K562 (cell line): ENCODE measurements around the gene ZFYVE19. TPM values are rescaled to one million over a fixed set of nuclear protein-coding genes. Genes with fewer than 3 reads are reported as not detected.

Experiments used
- ATAC-seq: fragments of 200-7000 bp; cut with Tn5 transposase; 3 replicates; pipeline ENCODE4 v1.9.1; 2020; ENCODE audit warnings: moderate library complexity
- BruUV-seq: library from RNA; stranded (reverse); fragments of 400-500 nt; replicated peaks from 2 replicates; lab custom pipeline; 2021; lab: Mats Ljungman, UMichigan
- CTCF ChIA-PET: fragments of 300-600 bp; formaldehyde crosslinking; extraction: SDS; loops from one replicate; lab custom pipeline; 2021; ENCODE audit warnings: low intra/inter-chr PET ratio; lab: Yijun Ruan, JAX
- POLR2A ChIA-PET: fragments of 300-600, 350-650 bp; sonication (Branson Sonifier 250); formaldehyde crosslinking; extraction: SDS; loops from one replicate; lab custom pipeline; 2021; ENCODE audit warnings: antibody characterized with exemption, inconsistent platforms; lab: Yijun Ruan, JAX
- DNase-seq, 4 experiments: peaks; one replicate each; pipeline versions ENCODE4 v3.0.0 to v3.0.0-alpha.2; 2011 to 2018; ENCODE audit warnings: low spot score in 3 of 4, mixed read lengths in 3 of 4; ENCODE audit errors: extremely low read depth in 1 of 4
- FAIRE-seq: peaks from 2 replicates; lab custom pipeline; 2011; peaks lifted over from hg19 to GRCh38; lab: Jason Lieb, UNC
- H2AFZ ChIP-seq: 2 replicates; pipeline ENCODE4 v1.6.0; 2011; ENCODE audit warnings: low read depth, low read length, control low read depth, inconsistent platforms
- H3K27ac ChIP-seq: fragments of 200-600 bp; 3 replicates; pipeline ENCODE4 v1.8.0; 2011; ENCODE audit warnings: low read depth, mild to moderate bottlenecking, control low read depth, inconsistent platforms, low read length, moderate library complexity, mixed read lengths; ENCODE audit errors: extremely low read depth
- H3K27me3 ChIP-seq, 2 experiments: fragments of 300-600 bp in 1 of 2; 2 replicates in 1 of 2; 3 replicates in 1 of 2; pipeline versions ENCODE4 v1.6.0 to v1.8.0; 2011; ENCODE audit warnings: inconsistent platforms in 2 of 2, low read length in 2 of 2, mild to moderate bottlenecking in 1 of 2, mixed read lengths in 1 of 2, moderate library complexity in 1 of 2; ENCODE audit not compliant: control insufficient read depth in 2 of 2, insufficient read depth in 2 of 2
- H3K36me3 ChIP-seq: fragments of 300-600 bp; 3 replicates; pipeline ENCODE4 v1.8.0; 2011; ENCODE audit warnings: mild to moderate bottlenecking, low read length, inconsistent platforms; ENCODE audit not compliant: control insufficient read depth, insufficient read depth
- H3K4me1 ChIP-seq, 2 experiments: fragments of 200-600 bp in 1 of 2; replicated peaks in 1 of 2; 2 replicates in 1 of 2; 3 replicates in 1 of 2; pipeline versions ENCODE4 v1.5.1 to v1.8.0; 2011; ENCODE audit warnings: inconsistent platforms in 2 of 2, low read length in 2 of 2, mild to moderate bottlenecking in 1 of 2, mixed read lengths in 1 of 2, moderate library complexity in 1 of 2; ENCODE audit not compliant: control insufficient read depth in 2 of 2, insufficient read depth in 2 of 2
- H3K4me2 ChIP-seq: 2 replicates; pipeline ENCODE4 v1.6.1; 2011; ENCODE audit warnings: low read length, control low read depth, inconsistent platforms, mixed read lengths; ENCODE audit not compliant: insufficient read depth
- H3K4me3 ChIP-seq: fragments of 200-600 bp; sonication (generic), shearing (Covaris generic); 2 replicates; pipeline ENCODE4 v1.5.1; 2016; ENCODE audit warnings: control low read depth, inconsistent platforms
- H3K79me2 ChIP-seq: fragments of 200-600 bp; 3 replicates; pipeline ENCODE4 v1.8.0; 2011; ENCODE audit warnings: low read length, inconsistent platforms; ENCODE audit not compliant: control insufficient read depth, insufficient read depth
- H3K9ac ChIP-seq, 2 experiments: 2 replicates each; pipeline versions ENCODE4 v1.6.0 to v1.6.1; 2011; ENCODE audit warnings: low read depth in 2 of 2, low read length in 2 of 2, control low read depth in 1 of 2, inconsistent platforms in 1 of 2, mild to moderate bottlenecking in 1 of 2, mixed read lengths in 1 of 2; ENCODE audit not compliant: insufficient read depth in 1 of 2
- H3K9me1 ChIP-seq: one replicate; pipeline ENCODE4 v1.6.0; 2011; ENCODE audit warnings: inconsistent platforms, mild to moderate bottlenecking, low read length, moderate library complexity; ENCODE audit not compliant: control insufficient read depth, insufficient read depth
- H3K9me3 ChIP-seq: replicated peaks from 2 replicates; pipeline ENCODE4 v1.5.1; 2011; ENCODE audit warnings: low read depth, low read length, inconsistent platforms; ENCODE audit not compliant: control insufficient read depth, insufficient read depth
- H4K20me1 ChIP-seq: replicated peaks from 2 replicates; pipeline ENCODE4 v1.6.1; 2011; ENCODE audit warnings: low read length, inconsistent platforms, mixed read lengths; ENCODE audit not compliant: control insufficient read depth, insufficient read depth
- CREM ChIP-seq: IDR thresholded peaks from 2 replicates; pipeline ENCODE4 v1.6.1; 2014; ENCODE audit warnings: antibody characterized with exemption, low read depth
- ELF1 ChIP-seq: fragments of 200-800 bp; sonication (Bioruptor generic); IDR thresholded peaks from 2 replicates; pipeline ENCODE4 v1.6.1; 2016; ENCODE audit warnings: missing genetic modification characterization, missing compliant biosample characterization
- JUND ChIP-seq, 2 experiments: IDR thresholded peaks; 2 replicates in 1 of 2; 3 replicates in 1 of 2; pipeline ENCODE4 v1.6.1; 2011; ENCODE audit warnings: borderline replicate concordance in 2 of 2, low read depth in 2 of 2, low read length in 2 of 2, improper control_type of control experiment in 1 of 2, missing biosample characterization in 1 of 2, missing genetic modification characterization in 1 of 2, missing genetic modification reagents in 1 of 2
- L3MBTL2 ChIP-seq: fragments of 450-650 bp; IDR thresholded peaks from 2 replicates; pipeline ENCODE4 v1.6.1; 2016; ENCODE audit warnings: mild to moderate bottlenecking, moderate library complexity
- MEIS2 ChIP-seq: fragments of 450-650 bp; IDR thresholded peaks from 2 replicates; pipeline ENCODE4 v1.6.1; 2014; ENCODE audit warnings: mild to moderate bottlenecking; ENCODE audit not compliant: partially characterized antibody
- NRF1 ChIP-seq, 2 experiments: fragments of 450-650 bp; IDR thresholded peaks in 1 of 2; conservative IDR thresholded peaks in 1 of 2; 2 replicates each; pipeline ENCODE4 v1.6.1; 2014; ENCODE audit warnings: mild to moderate bottlenecking in 2 of 2
- PHB ChIP-seq: fragments of 250-450 bp; sonication (Bioruptor Pico); IDR thresholded peaks from 2 replicates; pipeline ENCODE4 v1.5.0; 2021
- RBM34 ChIP-seq: fragments of 200-400 bp; formaldehyde crosslinking; IDR thresholded peaks from 2 replicates; pipeline ENCODE4 v1.6.1; 2018; ENCODE audit warnings: low read length, borderline replicate concordance; ENCODE audit not compliant: insufficient read depth
- RFX1 ChIP-seq: fragments of 450-650 bp; IDR thresholded peaks from 2 replicates; pipeline ENCODE4 v1.6.1; 2016; ENCODE audit warnings: mild to moderate bottlenecking, moderate library complexity
- ZBTB26 ChIP-seq: fragments of 450-650 bp; formaldehyde crosslinking; IDR thresholded peaks from 2 replicates; pipeline ENCODE4 v1.4.0; 2022; ENCODE audit warnings: missing genetic modification characterization
- WGBS: fragments of 100-300 bp; shearing (Covaris generic); methylation state at CpG from one replicate; pipeline ENCODE4 v1.1.6; 2016; ENCODE audit warnings: low coverage, mixed read lengths; ENCODE audit not compliant: insufficient coverage; ENCODE audit errors: missing lambda C conversion rate; 5-methylcytosine and 5-hydroxymethylcytosine counted together
- in situ Hi-C: fragments of 300-500 bp; cut with MboI; formaldehyde crosslinking; loops from 4 replicates; pipeline ENCODE4 v1.15.0; 2018; ENCODE audit warnings: inconsistent platforms, mixed read lengths
- intact Hi-C: fragments of 100-400 bp; cut with micrococcal nuclease; formaldehyde crosslinking; loops from 2 replicates; pipeline ENCODE4 v1.14.2; 2022
- polyA plus RNA-seq, 8 experiments: library from polyadenylated mRNA; depleted of rRNA in 4 of 8; stranded (reverse) in 5 of 8; unstranded in 3 of 8; fragments of >200 nt; fragmentation: Nextera tagmentation in 2 of 8; fragmentation: Illumina TruSeq in 1 of 8; extraction: Ambion mirVana in 2 of 8; extraction: Trizol in 1 of 8; gene quantifications; 2 replicates each; pipeline versions ENCODE4 v1.2.1 to v1.2.3, GENCODE V29; 2011 to 2014; ENCODE audit warnings: inconsistent platforms in 1 of 8, missing spikeins in 1 of 8
- total RNA-seq, 7 experiments: library from RNA; depleted of rRNA in 6 of 7; stranded (reverse); fragments of >200 nt in 6 of 7; fragmentation: Illumina TruSeq in 2 of 7; extraction: Trizol in 2 of 7; gene quantifications; 2 replicates each; pipeline versions ENCODE4 v1.2.1 to v1.2.3, GENCODE V29; 2011 to 2021; ENCODE audit warnings: low replicate concordance in 1 of 7
- TF ChIP-seq, protein P1 (sequence below), 2 experiments: fragments of 450-650 bp in 1 of 2; sonication (generic) in 1 of 2; formaldehyde crosslinking in 1 of 2; IDR thresholded peaks in 1 of 2; conservative IDR thresholded peaks in 1 of 2; 2 replicates each; pipeline versions ENCODE4 v1.6.1 to v1.8.1; 2016 to 2023; ENCODE audit warnings: mild to moderate bottlenecking in 2 of 2, moderate library complexity in 2 of 2, inconsistent platforms in 1 of 2, missing genetic modification reagents in 1 of 2

ZFYVE19 gene
- total and polyA plus RNA-seq, 9 of the 15 experiments (the other 6 are each of a cell fraction or from before 2014, with no cell fraction given), result 1.5 to 36.8 (median 19.9) TPM

- Histone ChIP-seq H3K27ac (no peak overlapping the region), H3K27me3 (no peaks in the 10 kb centered on the region), H3K4me2 (no peak overlapping the region), H3K4me1 (peaks cover 8 to 11% of the 10 kb centered on the region in 2 experiments; a peak in 4 of 5 replicates), H3K79me2 (peaks cover 12% of the 10 kb centered on the region), H3K9me3 (no peaks in the 10 kb centered on the region), H3K9ac (no peak overlapping the region), H3K9me1 (no peaks in the 10 kb centered on the region), H2AFZ (no peak overlapping the region), H4K20me1 (no peaks in the 10 kb centered on the region), H3K36me3 (peaks cover 13% of the 10 kb centered on the region; the same call in 2 of the 3 replicates), H3K4me3 (no peak overlapping the region)
- peak; percentile 48 for FAIRE-seq
- ChIA-PET CTCF (no interaction called here), POLR2A (interaction anchor here (0.6 kb wide), 2 partner anchors 8 kb away, joined by 3 read pairs; no protein-coding TSS in a partner anchor)
- in situ Hi-C loops, result no loop called here
- ATAC-seq, result no peak
- no TSS peak for BruUV-seq
- WGBS, result 37% methylated on average over 9 of the region's 9 CpGs
- intact Hi-C loops, result no loop called here
- DNase-seq, result no peak
- TF ChIP-seq NRF1 (conservative IDR thresholded peaks at IDR 0.05 in 1 of 2, IDR thresholded peaks at IDR 0.05 in 1 of 2) (no peak), L3MBTL2 (no peak), JUND (IDR thresholded peaks at IDR 0.05; ENCODE audit: borderline replicate concordance, low read depth, low read length) (no peak), JUND (tag; IDR thresholded peaks at IDR 0.05; ENCODE audit: borderline replicate concordance, low read depth, low read length) (0 out of 3 replicates have a peak, but pooled peaks have one; percentile 13), CREM (peak; percentile 55; the same call in 1 of the 2 replicates), ZBTB26 (no peak), RBM34 (no peak), MEIS2 (no peak), ELF1 (tag) (no peak), RFX1 (no peak), PHB (CRISPR knock-in tag) (no peak)
- TF ChIP-seq, protein P1, sequence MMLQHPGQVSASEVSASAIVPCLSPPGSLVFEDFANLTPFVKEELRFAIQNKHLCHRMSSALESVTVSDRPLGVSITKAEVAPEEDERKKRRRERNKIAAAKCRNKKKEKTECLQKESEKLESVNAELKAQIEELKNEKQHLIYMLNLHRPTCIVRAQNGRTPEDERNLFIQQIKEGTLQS (IDR thresholded peaks at IDR 0.05), result peak; percentile 22; the same call in 1 of the 2 replicates
- TF ChIP-seq, protein P1 (CRISPR knock-in tag; conservative IDR thresholded peaks at IDR 0.05), result no peak
These were observed 13.5 kb upstream of the ZFYVE19 start for GRCh38 chr15:40793216-40793989.
